Measurements from ENCODE around the gene ZNF302.
"Not testable (repeated sequence)": the region's sequence is repeated elsewhere in the genome, so short reads cannot be mapped to it uniquely, and the experiment has no call there.

Gene ZNF302

GRCh38 chr19:34677386-34678084 is at the start of gene ZNF302:
ZNF302 (plus strand) TSS chr19:34677678; CDS start chr19:34678805, 1,127 bp downstream.
- DNase-seq, result peak; percentile 100

DNA sequence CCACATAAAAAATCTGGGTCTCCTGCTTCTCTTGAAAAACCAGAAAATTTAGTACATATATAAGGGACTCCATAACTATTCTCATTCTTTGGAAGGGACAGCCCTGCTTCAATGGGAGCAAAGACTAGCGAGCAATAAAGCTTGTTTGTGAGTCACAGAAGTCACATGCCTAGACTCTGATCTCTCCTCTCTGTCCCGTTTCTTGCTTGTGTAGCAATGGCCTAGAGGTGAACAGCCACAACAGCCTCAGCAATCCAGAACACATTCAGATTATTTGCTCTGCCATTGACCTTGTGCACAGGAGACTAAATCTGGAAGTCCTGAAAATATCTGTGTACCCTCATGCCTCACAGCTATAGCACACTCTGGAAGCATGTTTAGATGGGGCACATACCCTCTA is 43.7 kb upstream of the ZNF302 start:
- DNase-seq, result no peak

DNA sequence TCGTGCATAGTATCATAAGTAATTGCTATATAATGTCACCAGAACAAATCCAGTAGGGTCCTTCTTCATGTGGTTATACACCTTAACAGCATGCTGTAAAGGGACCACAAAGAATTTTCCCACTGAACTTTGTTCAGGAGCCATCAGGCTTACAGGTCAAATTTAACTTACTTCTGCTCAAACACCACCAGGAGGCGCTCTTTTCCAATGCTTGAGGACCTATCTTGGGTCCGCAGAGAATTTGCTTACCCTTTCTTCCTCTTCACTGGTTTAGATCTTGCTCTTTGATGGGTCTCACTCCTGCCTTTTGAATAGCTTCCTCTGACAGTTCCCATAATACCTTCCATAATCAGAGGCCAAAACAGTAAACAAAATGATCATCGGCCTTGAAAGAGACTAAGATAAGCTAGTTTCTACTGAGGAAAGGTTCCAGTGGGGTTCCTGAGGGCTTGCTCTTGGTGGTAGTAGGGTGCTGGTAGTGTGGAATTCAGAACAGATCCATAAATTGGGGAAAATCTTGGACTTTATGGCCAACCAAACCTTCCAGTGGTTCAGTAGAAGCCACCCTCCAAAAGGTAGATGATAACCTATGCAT is 37.9 kb upstream of the ZNF302 start:
- peak; percentile 49 for DNase-seq

GRCh38 chr19:34642241-34642640 is 35.2 kb upstream of the ZNF302 start:
- DNase-seq, result no peak

DNA sequence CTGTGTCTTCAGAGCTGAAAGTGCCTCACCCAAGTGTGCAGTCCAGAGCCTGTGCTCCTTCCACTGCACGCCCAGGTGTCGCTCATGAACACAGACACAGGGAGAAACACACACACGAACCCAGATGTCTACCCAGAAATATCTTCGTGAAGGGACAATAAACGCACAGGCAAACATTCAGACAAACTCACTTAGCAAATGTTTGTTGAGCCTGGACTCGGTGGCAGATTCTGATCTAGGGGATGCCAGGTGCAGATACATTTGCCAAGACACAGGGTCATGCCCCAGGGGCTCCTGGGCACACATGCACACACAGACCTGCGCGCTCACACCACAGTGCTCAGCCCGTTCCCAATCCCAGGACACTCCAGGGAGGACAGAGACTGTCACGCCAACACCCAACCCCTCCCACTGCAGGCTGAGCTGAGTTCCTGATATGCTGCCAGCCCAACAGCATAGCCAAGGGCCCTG is 32.5 kb upstream of the ZNF302 start:
- DNase-seq, result no peak

DNA sequence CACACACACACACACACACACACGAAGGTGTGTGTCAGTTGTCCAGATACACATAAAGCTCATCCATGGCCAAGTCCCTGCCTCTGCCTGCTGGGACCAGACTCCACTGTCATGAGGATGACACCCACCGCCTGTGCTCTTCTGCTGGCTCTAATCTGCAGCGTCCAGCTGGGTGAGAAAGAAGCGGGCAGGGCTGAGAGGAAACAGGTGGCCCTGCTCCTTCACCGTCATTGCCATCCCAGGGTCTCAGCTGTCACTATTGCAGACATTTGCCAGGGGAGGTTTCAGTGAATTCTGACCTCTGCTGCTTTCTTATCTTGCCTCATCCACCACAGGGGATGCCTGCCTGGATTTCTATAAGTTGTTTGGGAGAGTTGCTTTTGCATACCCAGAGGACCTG is 31.9 kb upstream of the ZNF302 start:
- peak; percentile 8 for DNase-seq

DNA sequence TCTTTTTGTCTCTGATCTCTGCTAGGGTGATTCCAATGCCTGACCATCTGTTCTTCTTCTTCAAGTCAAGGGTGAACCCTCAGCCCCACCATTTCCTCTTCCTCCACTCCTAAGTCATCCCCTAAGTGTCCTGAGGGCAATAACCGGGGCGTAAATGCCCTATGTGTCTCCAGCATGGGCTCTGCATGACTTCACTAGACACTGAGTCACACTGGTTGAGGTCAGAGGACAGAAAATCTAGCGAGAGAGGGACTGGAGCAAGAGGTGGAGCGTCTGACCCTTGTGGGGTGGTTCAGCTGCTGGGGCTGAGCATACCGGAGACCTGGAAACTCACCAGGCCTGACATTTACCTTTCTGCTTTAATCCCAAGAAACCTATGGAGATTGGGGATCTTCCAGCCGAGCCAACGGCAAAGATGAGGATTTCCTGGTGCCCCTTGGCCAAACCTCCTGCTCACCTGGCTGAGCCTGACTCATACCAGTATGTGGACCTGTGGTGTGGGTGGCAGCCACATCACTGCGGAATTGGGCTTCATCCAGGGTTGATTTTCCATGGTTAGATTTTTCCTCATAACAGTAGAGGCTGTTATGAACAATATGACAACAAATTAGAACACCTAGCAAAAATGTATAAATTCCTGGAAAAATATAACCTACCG is 27.5 kb upstream of the ZNF302 start:
- DNase-seq, result no peak

GRCh38 chr19:34651747-34652146 is 25.7 kb upstream of the ZNF302 start:
- no peak for DNase-seq

DNA sequence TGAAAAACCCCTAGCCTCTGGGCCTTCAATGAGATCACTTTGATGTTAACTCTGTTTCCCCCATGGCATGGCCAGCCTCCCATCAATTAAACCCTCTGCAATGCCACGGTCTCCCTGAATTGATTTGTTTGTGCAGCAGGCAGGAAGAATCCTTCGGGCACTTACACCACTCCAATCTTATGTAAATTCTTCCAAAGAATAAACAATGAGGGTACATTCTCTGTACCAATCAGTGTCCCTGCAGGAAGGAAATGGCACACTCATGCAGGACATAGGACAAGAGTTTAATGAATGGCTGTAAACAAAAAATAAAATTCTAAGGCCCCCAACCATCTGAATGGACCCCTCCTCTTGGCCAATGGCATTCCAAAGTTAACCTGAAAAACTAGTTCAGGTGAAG is 22.7 kb upstream of the ZNF302 start:
- DNase-seq, result no peak

- DNase-seq, result no peak
Observed at GRCh38 chr19:34655651-34656050, 21.8 kb upstream of the ZNF302 start.

DNA sequence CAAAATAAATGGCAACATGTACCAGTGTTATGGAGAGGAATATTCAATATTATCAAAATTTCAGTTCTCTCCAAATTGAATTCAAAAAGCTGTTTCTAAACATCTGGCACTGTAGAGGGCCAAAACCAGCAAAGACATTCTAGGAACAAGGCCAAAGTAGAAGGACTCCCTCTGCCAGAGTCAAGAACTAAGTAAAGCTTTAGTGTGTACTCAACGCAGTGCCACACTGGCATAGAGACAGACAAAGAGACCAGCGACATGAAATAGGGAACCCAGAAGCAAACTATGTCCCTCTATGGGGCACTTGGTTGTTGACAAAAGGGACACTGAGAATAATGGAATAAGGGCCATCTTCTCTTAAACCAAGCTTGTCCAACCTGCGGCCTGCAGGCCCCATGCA is 16.1 kb upstream of the ZNF302 start:
- no peak for DNase-seq

GRCh38 chr19:34662919-34663318 is 14.6 kb upstream of the ZNF302 start:
- no peak for DNase-seq

GRCh38 chr19:34664168-34664567 is 13.3 kb upstream of the ZNF302 start:
- no peak for DNase-seq

GRCh38 chr19:34664870-34665269 is 12.6 kb upstream of the ZNF302 start:
- no peak for DNase-seq

GRCh38 chr19:34665275-34665674 is 12.2 kb upstream of the ZNF302 start:
- DNase-seq, result not testable (repeated sequence)

DNA sequence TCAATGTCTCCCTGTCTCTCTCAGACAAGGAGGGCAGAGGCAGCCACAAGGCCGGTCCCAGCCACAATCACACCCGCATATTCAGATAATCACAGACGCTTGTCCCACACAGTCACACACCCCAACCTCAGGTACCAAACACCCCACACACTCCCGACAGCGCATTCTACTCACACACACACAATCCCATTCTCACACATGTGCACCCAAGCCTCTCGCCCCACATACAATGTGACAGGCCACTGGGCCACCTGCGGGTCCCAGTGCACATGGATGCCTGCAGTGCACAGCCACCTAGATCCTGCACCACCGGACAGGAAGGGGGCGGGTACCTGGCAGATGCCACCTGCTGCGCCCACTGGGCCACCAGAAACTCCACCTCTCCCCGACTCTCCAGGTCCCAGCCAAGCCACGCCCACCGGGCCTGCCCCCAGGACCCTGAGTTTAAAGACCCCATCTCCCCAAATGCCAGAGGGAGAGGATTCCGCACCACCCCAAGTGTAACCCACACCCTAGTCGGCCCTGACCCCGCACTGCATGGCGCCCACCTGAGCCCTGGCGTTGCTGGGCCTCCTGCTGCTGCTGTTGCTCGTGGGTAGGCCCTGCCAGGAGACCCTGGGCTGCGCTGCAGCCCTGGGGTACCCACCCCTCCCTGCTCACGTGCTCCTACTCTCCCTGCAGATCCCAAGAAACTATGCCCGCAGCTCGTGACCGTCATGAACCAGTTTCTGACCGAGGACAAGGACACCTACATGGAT is 11.1 kb upstream of the ZNF302 start:
- DNase-seq, result no peak

GRCh38 chr19:34666958-34667265 is 10.6 kb upstream of the ZNF302 start:
- DNase-seq, result no peak

DNA sequence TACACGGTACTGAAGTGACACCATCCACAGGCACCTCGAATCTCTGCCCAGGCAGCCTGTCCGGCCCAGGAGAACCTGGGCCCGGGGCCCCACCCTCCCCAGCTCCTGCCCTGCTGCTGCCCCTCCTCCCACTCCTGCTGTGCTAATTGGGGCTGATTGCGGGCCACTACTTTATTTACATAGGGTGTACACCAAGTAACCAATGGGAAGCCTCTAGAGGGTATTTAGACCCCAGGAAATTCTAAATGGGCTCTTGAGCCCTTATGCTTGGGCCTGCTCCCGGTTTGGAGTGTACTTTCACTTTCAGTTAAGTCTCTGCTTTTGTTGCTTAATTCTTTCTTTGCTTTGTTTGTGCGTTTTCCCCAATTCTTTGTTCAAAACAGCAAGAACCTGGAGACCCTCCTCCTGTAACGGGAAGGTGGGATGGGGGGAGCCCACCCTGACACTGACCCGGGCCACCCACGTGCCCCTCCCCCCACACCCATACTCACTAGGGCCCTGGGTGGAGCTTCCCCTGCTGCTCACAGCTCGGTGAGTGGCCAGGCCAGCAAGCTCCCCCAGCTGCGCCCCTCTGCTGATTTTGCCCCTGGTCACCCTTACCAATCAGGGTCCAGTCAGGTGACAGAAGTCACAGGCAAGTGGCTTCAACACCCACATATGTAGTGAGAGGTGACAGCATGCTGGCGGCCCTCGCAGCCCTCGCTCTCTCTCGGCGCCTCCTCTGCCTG is 10.0 kb upstream of the ZNF302 start:
- DNase-seq, result no peak

DNA sequence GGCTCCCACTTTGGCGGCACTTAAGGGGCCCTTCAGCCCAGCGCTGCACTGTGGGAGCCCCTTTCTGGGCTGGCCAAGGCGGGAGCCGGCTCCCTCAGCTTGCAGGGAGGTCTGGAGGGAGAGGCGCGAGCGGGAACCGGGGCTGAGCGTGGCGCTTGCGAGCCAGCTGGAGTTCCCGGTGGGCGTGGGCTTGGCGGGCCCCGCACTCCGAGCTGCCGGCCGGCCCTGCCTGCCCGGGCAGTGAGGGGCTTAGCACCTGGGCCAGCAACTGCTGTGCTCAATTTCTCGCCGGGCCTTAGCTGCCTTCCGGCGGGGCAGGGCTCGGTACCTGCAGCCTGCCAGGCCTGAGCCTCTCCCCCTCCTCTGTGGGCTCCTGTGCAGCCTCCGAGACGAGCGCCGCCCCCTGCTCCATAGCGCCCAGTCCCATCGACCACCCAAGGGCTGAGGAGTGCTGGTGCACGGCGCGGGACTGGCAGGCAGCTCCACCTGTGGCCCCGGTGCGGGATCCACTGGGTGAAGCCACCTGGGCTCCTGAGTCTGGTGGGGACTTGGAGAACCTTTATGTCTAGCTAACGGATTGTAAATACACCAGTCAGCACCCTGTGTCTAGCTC is 9.3 kb upstream of the ZNF302 start:
- not testable (repeated sequence) for DNase-seq

DNA sequence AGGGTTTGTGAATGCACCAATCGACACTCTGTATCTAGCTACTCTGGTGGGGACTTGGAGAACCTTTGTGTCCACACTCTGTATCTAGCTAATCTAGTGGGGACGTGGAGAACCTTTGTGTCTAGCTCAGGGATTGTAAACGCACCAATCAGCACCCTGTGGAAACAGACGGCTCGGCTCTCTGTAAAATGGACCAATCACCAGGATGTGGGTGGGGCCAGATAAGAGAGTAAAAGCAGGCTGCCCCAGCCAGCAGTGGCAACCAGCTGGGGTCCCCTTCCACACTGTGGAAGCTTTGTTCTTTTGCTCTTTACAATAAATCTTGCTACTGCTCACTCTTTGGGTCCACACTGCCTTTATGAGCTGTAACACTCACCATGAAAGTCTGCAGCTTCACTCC is 8.8 kb upstream of the ZNF302 start:
- not testable (repeated sequence) for DNase-seq

DNA sequence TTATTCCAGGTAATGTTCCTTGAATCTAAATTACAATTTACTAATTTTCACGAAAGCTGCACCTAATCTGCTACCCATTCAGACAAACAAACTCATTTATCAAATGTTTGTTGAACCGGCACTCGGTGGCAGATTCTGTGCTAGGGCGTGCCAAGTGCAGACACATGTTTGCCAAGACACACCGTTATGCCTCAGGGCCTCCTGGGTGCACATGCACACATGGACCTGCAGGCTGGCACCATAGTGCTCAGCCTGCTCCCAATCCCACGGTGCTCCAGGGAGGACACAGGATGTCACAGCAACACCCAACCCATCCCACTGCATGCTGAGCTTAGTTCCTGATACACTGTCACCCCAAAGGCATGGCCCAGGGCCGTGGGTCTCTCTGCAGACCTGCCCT is 8.2 kb upstream of the ZNF302 start:
- no peak for DNase-seq

DNA sequence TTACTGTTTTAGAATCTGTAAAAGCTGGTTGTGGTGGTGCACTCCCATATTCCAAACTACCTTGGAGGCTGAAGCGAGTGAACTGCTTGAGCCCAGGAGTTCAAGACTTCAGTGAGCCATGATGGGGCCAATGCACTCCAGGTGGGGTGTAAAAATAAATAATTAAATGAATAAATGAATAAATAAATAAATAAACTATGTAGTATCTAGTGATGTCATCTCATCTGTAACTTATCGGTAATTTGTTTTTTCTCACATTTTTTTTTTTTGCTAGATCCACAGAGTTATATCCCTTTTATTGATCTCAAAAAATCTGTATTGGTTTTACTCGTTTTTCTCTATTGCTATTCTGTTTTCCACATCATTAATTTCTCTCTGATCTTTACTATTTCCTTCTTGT is 5.5 kb upstream of the ZNF302 start:
- no peak for DNase-seq
